A549 (cell line): ENCODE data around the gene PAPLN. TPM values are rescaled to one million over a fixed set of nuclear protein-coding genes. Genes with fewer than 3 reads are reported as not detected.

Experiments
- ATAC-seq, 2 experiments: fragments of 200-7000 bp in 1 of 2; fragments of >200 bp in 1 of 2; cut with Nextera tagmentation in 1 of 2; cut with Tn5 transposase in 1 of 2; 3 replicates each; pipeline versions ENCODE4 v1.8.0 to v1.9.1; 2018 to 2020; ENCODE audit warnings: mild to moderate bottlenecking in 1 of 2, moderate library complexity in 1 of 2
- CTCF ChIA-PET: fragments of 300-600 bp; sonication (Branson Sonifier 250); formaldehyde crosslinking; extraction: SDS; loops from one replicate; lab custom pipeline; 2021; ENCODE audit warnings: antibody characterized with exemption, inconsistent platforms; lab: Yijun Ruan, JAX
- POLR2A ChIA-PET: fragments of 350-600 bp; formaldehyde crosslinking; extraction: SDS; loops from one replicate; lab custom pipeline; 2021; ENCODE audit warnings: antibody characterized with exemption, inconsistent platforms; lab: Yijun Ruan, JAX
- DNase-seq, 2 experiments: peaks; one replicate each; pipeline versions ENCODE4 v3.0.0 to v3.0.0-alpha.2; 2011 to 2016; ENCODE audit warnings: low read depth in 1 of 2, low spot score in 1 of 2
- FAIRE-seq: peaks from 2 replicates; lab custom pipeline; 2011; peaks lifted over from hg19 to GRCh38; lab: Jason Lieb, UNC
- H3K27ac ChIP-seq, 2 experiments: fragments of >200 bp; sonication (Bioruptor Twin); formaldehyde crosslinking; 3 replicates each; pipeline ENCODE4 v1.5.1; 2016 to 2017
- H3K4me1 ChIP-seq: fragments of >200 bp; sonication (Bioruptor Twin); formaldehyde crosslinking; 3 replicates; pipeline ENCODE4 v1.6.1; 2016
- H3K4me2 ChIP-seq: fragments of >200 bp; sonication (Bioruptor Twin); formaldehyde crosslinking; 3 replicates; pipeline ENCODE4 v1.6.1; 2016
- H3K4me3 ChIP-seq: fragments of >200 bp; sonication (Bioruptor Twin); formaldehyde crosslinking; 3 replicates; pipeline ENCODE4 v1.5.1; 2016
- H3K9me3 ChIP-seq: fragments of >200 bp; sonication (Bioruptor Twin); formaldehyde crosslinking; 3 replicates; pipeline ENCODE4 v1.6.1; 2016
- CEBPB ChIP-seq, 2 experiments: fragments of >200 bp in 1 of 2; sonication (Bioruptor Twin) in 1 of 2; formaldehyde crosslinking in 1 of 2; IDR thresholded peaks; 2 replicates each; pipeline ENCODE4 v1.6.1; 2012 to 2016
- CHD2 ChIP-seq: fragments of 150-350 bp; IDR thresholded peaks from 2 replicates; pipeline ENCODE4 v1.6.1; 2014; ENCODE audit warnings: low read length; ENCODE audit not compliant: partially characterized antibody
- EP300 ChIP-seq, 2 experiments: fragments of >200 bp; sonication (Bioruptor Twin); formaldehyde crosslinking; IDR thresholded peaks; 2 replicates in 1 of 2; 3 replicates in 1 of 2; pipeline ENCODE4 v1.6.1; 2016 to 2017
- ESRRA ChIP-seq: fragments of 150-350 bp; IDR thresholded peaks from 2 replicates; pipeline ENCODE4 v1.6.1; 2014; ENCODE audit warnings: mild to moderate bottlenecking, low read length, borderline replicate concordance
- FOXS1 ChIP-seq: fragments of 250-450 bp; sonication (Bioruptor Pico); IDR thresholded peaks from 2 replicates; pipeline ENCODE4 v1.5.0; 2020; ENCODE audit warnings: mild to moderate bottlenecking, moderate library complexity
- GATA3 ChIP-seq: IDR thresholded peaks from 2 replicates; pipeline ENCODE4 v1.6.1; 2012; ENCODE audit warnings: borderline replicate concordance
- HOXA7 ChIP-seq: fragments of 250-450 bp; sonication (Bioruptor Pico); IDR thresholded peaks from 2 replicates; pipeline ENCODE4 v1.5.0; 2020; ENCODE audit warnings: mild to moderate bottlenecking, moderate library complexity
- HOXB5 ChIP-seq: fragments of 250-450 bp; sonication (Bioruptor Pico); IDR thresholded peaks from 2 replicates; pipeline ENCODE4 v1.5.0; 2020; ENCODE audit warnings: mild to moderate bottlenecking, moderate library complexity
- JUN ChIP-seq, 2 experiments: fragments of >200 bp; sonication (Bioruptor Twin); formaldehyde crosslinking; IDR thresholded peaks; 2 replicates in 1 of 2; 3 replicates in 1 of 2; pipeline ENCODE4 v1.6.1; 2016 to 2017
- KDM5A ChIP-seq: fragments of 200-600 bp; sonication (generic); IDR thresholded peaks from 2 replicates; pipeline ENCODE4 v1.6.1; 2016; ENCODE audit warnings: antibody characterized with exemption, mild to moderate bottlenecking
- MAZ ChIP-seq: fragments of 150-350 bp; IDR thresholded peaks from 2 replicates; pipeline ENCODE4 v1.6.1; 2014; ENCODE audit warnings: antibody characterized with exemption, low read depth, low read length, borderline replicate concordance
- MYC ChIP-seq: IDR thresholded peaks from 2 replicates; pipeline ENCODE4 v1.6.1; 2012; ENCODE audit warnings: mild to moderate bottlenecking, inconsistent platforms, low read length, improper control_type of control experiment, borderline replicate concordance
- POLR2A ChIP-seq: IDR thresholded peaks from 2 replicates; pipeline ENCODE4 v1.6.1; 2012; ENCODE audit warnings: mild to moderate bottlenecking, low read length
- POLR2AphosphoS2 ChIP-seq: conservative IDR thresholded peaks from 2 replicates; pipeline ENCODE4 v1.6.1; 2012; ENCODE audit warnings: low read length, improper control_type of control experiment, inconsistent platforms
- RAD21 ChIP-seq, 2 experiments: fragments of >200 bp in 1 of 2; sonication (Bioruptor Twin) in 1 of 2; formaldehyde crosslinking in 1 of 2; IDR thresholded peaks in 1 of 2; conservative IDR thresholded peaks in 1 of 2; 2 replicates in 1 of 2; 3 replicates in 1 of 2; pipeline ENCODE4 v1.6.1; 2012 to 2018; ENCODE audit warnings: inconsistent platforms in 1 of 2
- RARB ChIP-seq: fragments of 250-450 bp; sonication (Bioruptor Pico); IDR thresholded peaks from 2 replicates; pipeline ENCODE4 v1.8.0; 2021; ENCODE audit warnings: mild to moderate bottlenecking, moderate library complexity
- SREBF2 ChIP-seq: fragments of 450-650 bp; IDR thresholded peaks from 2 replicates; pipeline ENCODE4 v1.6.1; 2014; ENCODE audit warnings: mild to moderate bottlenecking, moderate library complexity
- ZNF302 ChIP-seq: fragments of 250-450 bp; sonication (Bioruptor Pico); IDR thresholded peaks from 2 replicates; pipeline ENCODE4 v1.9.0; 2021; ENCODE audit warnings: inconsistent platforms, mild to moderate bottlenecking, moderate library complexity
- ZSCAN20 ChIP-seq: fragments of 250-450 bp; sonication (Bioruptor Pico); IDR thresholded peaks from 2 replicates; pipeline ENCODE4 v1.8.0; 2022; ENCODE audit warnings: mild to moderate bottlenecking, moderate library complexity
- WGBS: methylation state at CpG from one replicate; pipeline ENCODE4 v1.1.6; 2017; ENCODE audit errors: missing lambda C conversion rate; 5-methylcytosine and 5-hydroxymethylcytosine counted together
- polyA plus RNA-seq, 4 experiments: library from polyadenylated mRNA; depleted of rRNA in 3 of 4; stranded (reverse); fragments of >200 nt; fragmentation: RNase III in 1 of 4; extraction: RNeasy Plus Mini Kit Qiagen cat#74134 plus additional on column Dnase treatment in 1 of 4; gene quantifications; 2 replicates in 3 of 4; 3 replicates in 1 of 4; pipeline ENCODE4 v1.2.3, GENCODE V29; 2011 to 2017
- TF ChIP-seq, protein P1 (sequence below): fragments of >200 bp; sonication (Bioruptor Twin); formaldehyde crosslinking; IDR thresholded peaks from 2 replicates; pipeline ENCODE4 v1.6.1; 2016
- TF ChIP-seq, protein P2 (sequence below): fragments of 200-600 bp; sonication (generic); IDR thresholded peaks from 2 replicates; pipeline ENCODE4 v1.6.1; 2016; ENCODE audit warnings: antibody characterized with exemption, mild to moderate bottlenecking, moderate library complexity
- TF ChIP-seq, protein P3 (sequence below): fragments of >200 bp; sonication (Bioruptor Twin); formaldehyde crosslinking; IDR thresholded peaks from 3 replicates; pipeline ENCODE4 v1.5.1; 2016

PAPLN gene
- polyA plus RNA-seq, 2 of the 4 experiments (the other 2 are of a cell fraction) = 4.3 to 5.0 TPM

DNA sequence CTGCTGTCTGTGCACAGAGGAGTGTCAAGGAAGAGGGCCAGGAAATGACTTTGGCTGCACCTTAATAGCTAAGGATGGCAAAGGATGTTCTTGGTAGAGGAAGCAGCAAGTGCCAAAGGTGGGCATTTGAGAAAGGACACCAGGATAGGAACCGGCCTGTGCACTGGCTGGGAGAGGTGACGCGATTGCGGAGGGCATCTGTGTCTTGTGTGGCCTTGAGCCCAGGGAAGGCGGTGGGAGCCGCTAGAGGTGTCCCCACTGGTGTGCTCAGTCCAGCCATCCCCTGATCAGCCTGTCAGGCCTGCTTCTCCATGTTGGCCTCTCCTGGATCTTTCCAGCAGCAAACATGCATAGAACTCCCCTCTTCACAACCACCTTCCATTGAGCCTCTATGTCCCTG, 30.2 kb downstream of the PAPLN start:
- no peak for ATAC-seq
- CTCF ChIA-PET = interaction anchor here (0.8 to 3.1 kb wide), 8 partner anchors 8 to 204 kb away, joined by 3 to 13 read pairs (median 5); no protein-coding TSS in a partner anchor
- DNase-seq = no peak

DNA sequence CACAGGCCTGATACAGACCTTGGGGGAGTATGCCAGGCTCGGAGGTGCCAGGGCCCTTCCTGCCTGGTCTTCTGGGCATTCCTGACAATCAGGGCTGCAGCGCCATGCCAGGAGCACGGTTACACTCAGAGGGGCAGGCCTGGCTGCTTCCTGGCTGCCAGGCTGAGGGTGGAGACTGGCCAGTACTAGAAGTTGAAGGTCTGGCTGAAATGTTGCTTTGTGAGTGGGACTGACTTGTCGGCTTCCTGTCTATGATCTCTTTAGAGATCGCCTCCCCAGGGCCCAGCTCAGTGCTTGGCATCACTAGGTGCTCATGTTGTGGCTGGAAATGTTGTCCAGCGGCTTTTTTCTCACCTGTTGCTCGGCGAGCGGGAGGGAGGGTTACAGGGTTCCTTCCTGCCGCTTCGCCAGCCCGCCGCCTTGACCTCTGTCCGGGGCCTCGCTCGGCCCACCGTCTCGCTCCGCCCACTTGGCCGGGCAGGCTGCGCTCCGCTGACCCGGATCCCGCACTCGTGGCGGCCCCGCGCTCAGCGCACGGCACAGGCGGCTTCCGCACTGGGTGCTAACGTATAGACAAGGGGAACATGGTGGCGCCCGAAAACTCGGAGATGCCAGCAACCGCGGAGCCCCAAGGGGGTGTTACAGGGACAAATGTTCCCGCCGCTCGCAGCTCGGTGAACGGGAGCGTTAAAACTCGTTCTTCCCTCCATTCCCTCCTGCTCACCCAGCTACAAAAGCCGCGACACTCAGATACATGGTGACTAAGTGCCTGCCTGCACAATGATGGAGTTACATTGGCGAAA, 32.6 kb downstream of the PAPLN start:
- FAIRE-seq (no peak), ATAC-seq (no peak), DNase-seq (no peak)
- ChIA-PET CTCF (interaction anchor here (1.1 to 2.6 kb wide), 4 partner anchors 25 to 202 kb away, joined by 5 to 10 read pairs (median 8); no protein-coding TSS in a partner anchor), POLR2A (no interaction called here)
- H3K4me3 ChIP-seq = no peak overlapping the region
- TF ChIP-seq, protein P1, sequence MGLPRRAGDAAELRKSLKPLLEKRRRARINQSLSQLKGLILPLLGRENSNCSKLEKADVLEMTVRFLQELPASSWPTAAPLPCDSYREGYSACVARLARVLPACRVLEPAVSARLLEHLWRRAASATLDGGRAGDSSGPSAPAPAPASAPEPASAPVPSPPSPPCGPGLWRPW = no peak
- TF ChIP-seq SREBF2 = no peak
- TF ChIP-seq RAD21 (conservative IDR thresholded peaks at IDR 0.05 in 1 of 2, IDR thresholded peaks at IDR 0.05 in 1 of 2) = no peak
- no peak for TF ChIP-seq GATA3
- TF ChIP-seq ZNF302 (CRISPR knock-in tag) = no peak
- TF ChIP-seq FOXS1 (CRISPR knock-in tag) = no peak
- WGBS = 96% methylated on average over 45 of the region's 48 CpGs
- H3K27ac ChIP-seq = no peak overlapping the region
- no peaks in the 10 kb centered on the region for H3K9me3 ChIP-seq
- no peaks in the 10 kb centered on the region for H3K4me1 ChIP-seq
- H3K4me2 ChIP-seq = no peak overlapping the region

More for the DNA sequence above, 30.2 kb downstream of the PAPLN start:
- TF ChIP-seq, protein P2, sequence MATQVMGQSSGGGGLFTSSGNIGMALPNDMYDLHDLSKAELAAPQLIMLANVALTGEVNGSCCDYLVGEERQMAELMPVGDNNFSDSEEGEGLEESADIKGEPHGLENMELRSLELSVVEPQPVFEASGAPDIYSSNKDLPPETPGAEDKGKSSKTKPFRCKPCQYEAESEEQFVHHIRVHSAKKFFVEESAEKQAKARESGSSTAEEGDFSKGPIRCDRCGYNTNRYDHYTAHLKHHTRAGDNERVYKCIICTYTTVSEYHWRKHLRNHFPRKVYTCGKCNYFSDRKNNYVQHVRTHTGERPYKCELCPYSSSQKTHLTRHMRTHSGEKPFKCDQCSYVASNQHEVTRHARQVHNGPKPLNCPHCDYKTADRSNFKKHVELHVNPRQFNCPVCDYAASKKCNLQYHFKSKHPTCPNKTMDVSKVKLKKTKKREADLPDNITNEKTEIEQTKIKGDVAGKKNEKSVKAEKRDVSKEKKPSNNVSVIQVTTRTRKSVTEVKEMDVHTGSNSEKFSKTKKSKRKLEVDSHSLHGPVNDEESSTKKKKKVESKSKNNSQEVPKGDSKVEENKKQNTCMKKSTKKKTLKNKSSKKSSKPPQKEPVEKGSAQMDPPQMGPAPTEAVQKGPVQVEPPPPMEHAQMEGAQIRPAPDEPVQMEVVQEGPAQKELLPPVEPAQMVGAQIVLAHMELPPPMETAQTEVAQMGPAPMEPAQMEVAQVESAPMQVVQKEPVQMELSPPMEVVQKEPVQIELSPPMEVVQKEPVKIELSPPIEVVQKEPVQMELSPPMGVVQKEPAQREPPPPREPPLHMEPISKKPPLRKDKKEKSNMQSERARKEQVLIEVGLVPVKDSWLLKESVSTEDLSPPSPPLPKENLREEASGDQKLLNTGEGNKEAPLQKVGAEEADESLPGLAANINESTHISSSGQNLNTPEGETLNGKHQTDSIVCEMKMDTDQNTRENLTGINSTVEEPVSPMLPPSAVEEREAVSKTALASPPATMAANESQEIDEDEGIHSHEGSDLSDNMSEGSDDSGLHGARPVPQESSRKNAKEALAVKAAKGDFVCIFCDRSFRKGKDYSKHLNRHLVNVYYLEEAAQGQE = no peak
- TF ChIP-seq ZSCAN20 (CRISPR knock-in tag) (no peak), HOXB5 (no peak)
- TF ChIP-seq, all 56 proteins: peak for 0
- Histone ChIP-seq H3K4me2 (no peak overlapping the region), H3K4me3 (no peak overlapping the region), H3K4me1 (no peaks in the 10 kb centered on the region), H3K27ac (no peak overlapping the region), H3K9me3 (no peaks in the 10 kb centered on the region)
- WGBS = 95% methylated on average over 6 of the region's 6 CpGs
- POLR2A ChIA-PET = no interaction called here
- FAIRE-seq = no peak

DNA sequence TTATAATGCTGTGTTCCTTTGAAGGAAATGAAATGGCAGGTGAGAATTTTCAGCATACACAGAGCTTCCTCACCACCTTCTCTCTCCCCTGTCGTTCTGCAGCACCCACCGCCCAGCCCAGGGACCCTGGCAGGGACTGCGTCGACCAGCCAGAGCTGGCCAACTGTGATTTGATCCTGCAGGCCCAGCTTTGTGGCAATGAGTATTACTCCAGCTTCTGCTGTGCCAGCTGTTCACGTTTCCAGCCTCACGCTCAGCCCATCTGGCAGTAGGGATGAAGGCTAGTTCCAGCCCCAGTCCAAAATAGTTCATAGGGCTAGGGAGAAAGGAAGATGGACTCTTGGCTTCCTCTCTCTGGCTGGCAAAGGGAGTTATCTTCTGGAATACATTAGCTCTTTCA, 35.1 kb downstream of the PAPLN start:
- DNase-seq = no peak
- Histone ChIP-seq H3K4me3 (no peak overlapping the region), H3K9me3 (no peaks in the 10 kb centered on the region), H3K4me2 (no peak overlapping the region), H3K4me1 (no peaks in the 10 kb centered on the region), H3K27ac (no peak overlapping the region)
- ChIA-PET POLR2A (interaction anchor here (0.6 kb wide), 1 partner anchor 9 kb away, joined by 3 read pairs; no protein-coding TSS in a partner anchor), CTCF (interaction anchor here (0.6 to 2.6 kb wide), 7 partner anchors 10 to 199 kb away, joined by 3 to 15 read pairs (median 4); no protein-coding TSS in a partner anchor)
- TF ChIP-seq CEBPB (IDR thresholded peaks at IDR 0.05) = no peak
- TF ChIP-seq, protein P2 = no peak
- TF ChIP-seq POLR2A = no peak
- TF ChIP-seq EP300 (IDR thresholded peaks at IDR 0.05) = no peak
- no peak for TF ChIP-seq ESRRA
- TF ChIP-seq, protein P3, sequence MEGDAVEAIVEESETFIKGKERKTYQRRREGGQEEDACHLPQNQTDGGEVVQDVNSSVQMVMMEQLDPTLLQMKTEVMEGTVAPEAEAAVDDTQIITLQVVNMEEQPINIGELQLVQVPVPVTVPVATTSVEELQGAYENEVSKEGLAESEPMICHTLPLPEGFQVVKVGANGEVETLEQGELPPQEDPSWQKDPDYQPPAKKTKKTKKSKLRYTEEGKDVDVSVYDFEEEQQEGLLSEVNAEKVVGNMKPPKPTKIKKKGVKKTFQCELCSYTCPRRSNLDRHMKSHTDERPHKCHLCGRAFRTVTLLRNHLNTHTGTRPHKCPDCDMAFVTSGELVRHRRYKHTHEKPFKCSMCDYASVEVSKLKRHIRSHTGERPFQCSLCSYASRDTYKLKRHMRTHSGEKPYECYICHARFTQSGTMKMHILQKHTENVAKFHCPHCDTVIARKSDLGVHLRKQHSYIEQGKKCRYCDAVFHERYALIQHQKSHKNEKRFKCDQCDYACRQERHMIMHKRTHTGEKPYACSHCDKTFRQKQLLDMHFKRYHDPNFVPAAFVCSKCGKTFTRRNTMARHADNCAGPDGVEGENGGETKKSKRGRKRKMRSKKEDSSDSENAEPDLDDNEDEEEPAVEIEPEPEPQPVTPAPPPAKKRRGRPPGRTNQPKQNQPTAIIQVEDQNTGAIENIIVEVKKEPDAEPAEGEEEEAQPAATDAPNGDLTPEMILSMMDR = no peak
- TF ChIP-seq POLR2AphosphoS2 = no peak
- no peak for TF ChIP-seq KDM5A
- TF ChIP-seq HOXA7 (CRISPR knock-in tag) = no peak
- TF ChIP-seq SREBF2 = no peak
- no peak for TF ChIP-seq FOXS1 (CRISPR knock-in tag)
- TF ChIP-seq JUN (IDR thresholded peaks at IDR 0.05) = no peak
- TF ChIP-seq RARB (CRISPR knock-in tag) = no peak
- no peak for TF ChIP-seq CHD2
- no peak for TF ChIP-seq MAZ
- TF ChIP-seq MYC = no peak
- TF ChIP-seq RAD21 (conservative IDR thresholded peaks at IDR 0.05 in 1 of 2, IDR thresholded peaks at IDR 0.05 in 1 of 2) = no peak
- no peak for FAIRE-seq
- 93% methylated on average over 6 of the region's 6 CpGs for WGBS
- ATAC-seq = no peak
